Stimulated activated CD4-positive, alpha-beta T cell treated with anti-CD3 and anti-CD28 coated beads, Interleukin-2, amount 100 ng/mL, for 48 hours (primary cell): Measurements from ENCODE around the gene RINT1.
"Not testable (repeated sequence)": the region's sequence is repeated elsewhere in the genome, so short reads cannot be mapped to it uniquely, and the experiment has no call there.

Experiments used
- DNase-seq, 2 donors: peaks; one replicate each; pipeline ENCODE4 v3.0.0-alpha.2; 2020

RINT1 gene

DNA sequence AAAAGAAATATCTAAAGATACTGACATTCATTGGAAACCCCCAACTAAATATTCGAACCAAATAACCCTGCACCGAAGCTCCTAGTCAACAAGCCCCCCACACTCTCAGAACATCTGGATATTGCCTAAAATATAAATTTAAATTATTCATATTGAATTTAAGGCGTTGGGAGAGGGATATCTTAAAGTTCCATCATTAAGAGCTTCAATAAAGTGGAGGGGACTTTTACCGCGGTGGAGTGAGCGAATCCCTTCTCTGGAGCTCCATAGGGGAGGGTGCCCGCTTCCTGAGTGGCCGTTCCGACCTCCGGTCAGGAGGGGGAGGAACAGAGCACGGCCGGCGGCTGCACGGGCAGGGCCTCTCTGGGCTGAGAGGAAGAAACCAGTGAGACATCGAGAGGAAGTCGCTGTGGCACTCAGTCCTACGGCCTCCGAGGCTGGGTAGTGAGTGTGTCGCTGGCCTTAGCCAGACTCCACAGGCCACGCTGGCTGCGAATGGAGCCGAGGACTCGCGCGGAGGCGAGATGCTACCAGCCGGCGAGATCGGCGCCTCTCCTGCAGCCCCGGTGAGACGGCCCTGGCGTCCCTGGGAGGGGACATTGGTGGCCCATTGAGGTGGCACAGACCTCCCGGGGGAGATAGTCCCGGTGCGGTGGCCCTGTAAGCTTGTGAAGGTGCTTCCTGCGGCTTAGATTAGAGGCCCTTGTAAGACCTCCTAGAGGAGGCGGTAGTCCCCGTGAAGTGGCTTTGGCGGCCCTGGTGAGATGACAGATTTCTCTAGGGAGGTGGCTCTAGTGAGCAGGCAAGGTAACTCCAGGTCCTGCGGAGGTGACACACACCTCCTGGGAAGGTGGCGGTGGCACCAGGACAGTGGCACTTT, at the start of gene RINT1:
Gene RINT1, plus strand, starts transcription at position 410 of the 880 bp plus-strand sequence. Its CDS starts 115 bp downstream, at position 525.
- DNase-seq, result peak; percentile 90 to 91

- DNase-seq, result no peak
Measured at GRCh38 chr7:105487579-105488571, 44.1 kb upstream of the RINT1 start.

DNA sequence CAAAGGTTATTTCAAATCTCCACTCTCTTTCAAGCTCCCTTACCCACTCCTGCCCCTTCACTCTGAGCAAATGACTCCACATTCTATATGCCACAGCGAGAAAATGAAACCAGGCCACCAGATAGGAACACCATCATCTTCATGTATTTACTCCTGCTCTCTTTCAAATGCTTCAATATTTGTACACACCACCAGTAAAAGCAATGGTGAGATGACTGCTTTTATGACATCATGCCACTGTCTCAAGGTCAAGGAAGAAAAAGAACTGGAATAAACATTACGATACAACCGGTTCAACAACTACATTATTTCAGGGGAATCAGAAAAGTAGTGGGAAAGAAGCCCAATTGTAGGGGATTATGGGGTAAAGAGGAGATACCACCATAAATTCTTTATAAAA, 42.6 kb upstream of the RINT1 start:
- DNase-seq, result no peak

- DNase-seq, result no peak
Measured at GRCh38 chr7:105493196-105493922, 38.6 kb upstream of the RINT1 start.

- DNase-seq, result no peak
Measured at GRCh38 chr7:105493923-105494315, 38.1 kb upstream of the RINT1 start.

DNA sequence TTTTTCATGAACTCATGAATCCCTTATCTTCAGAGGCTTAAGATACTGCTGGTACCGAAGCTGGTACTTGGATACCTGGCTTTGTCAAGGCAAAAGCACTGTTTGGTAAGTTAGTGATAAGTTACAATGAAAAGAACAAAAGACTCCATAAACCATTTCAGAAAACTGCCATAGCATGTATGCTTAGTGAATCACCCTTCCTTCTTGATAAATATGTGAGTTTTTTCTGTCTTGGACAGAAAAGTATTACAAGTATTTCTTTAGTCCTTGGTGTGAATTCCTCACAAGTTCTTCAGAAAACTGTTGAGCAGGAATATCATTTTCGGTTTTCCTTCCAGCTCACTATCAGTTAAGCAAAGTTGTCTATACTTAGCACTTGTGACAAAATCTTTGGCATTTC, 35.5 kb upstream of the RINT1 start:
- DNase-seq, result no peak

- DNase-seq, result no peak
Measured at GRCh38 chr7:105497016-105497415, 35.0 kb upstream of the RINT1 start.

DNA sequence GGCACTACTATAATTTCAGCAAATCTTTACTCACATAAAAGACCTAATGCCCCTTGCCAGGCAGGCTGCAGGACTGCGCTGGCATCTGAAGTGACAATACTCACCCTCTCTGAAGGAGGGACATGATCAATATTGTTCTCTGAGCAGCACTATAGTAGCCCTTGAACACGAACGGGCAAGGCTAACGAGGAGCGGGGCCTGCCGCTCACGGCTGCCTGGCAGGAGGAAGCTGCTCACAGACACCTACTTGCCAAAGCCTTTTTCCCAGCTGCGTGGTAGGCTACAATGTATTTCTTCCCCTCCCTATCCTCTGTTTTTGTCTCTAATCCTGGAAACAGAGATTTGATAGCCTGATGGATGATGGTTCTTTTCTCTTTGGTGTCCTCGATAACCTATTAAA, 29.8 kb upstream of the RINT1 start:
- DNase-seq, result no peak

- no peak for DNase-seq
Measured at GRCh38 chr7:105512415-105512814, 19.6 kb upstream of the RINT1 start.

DNA sequence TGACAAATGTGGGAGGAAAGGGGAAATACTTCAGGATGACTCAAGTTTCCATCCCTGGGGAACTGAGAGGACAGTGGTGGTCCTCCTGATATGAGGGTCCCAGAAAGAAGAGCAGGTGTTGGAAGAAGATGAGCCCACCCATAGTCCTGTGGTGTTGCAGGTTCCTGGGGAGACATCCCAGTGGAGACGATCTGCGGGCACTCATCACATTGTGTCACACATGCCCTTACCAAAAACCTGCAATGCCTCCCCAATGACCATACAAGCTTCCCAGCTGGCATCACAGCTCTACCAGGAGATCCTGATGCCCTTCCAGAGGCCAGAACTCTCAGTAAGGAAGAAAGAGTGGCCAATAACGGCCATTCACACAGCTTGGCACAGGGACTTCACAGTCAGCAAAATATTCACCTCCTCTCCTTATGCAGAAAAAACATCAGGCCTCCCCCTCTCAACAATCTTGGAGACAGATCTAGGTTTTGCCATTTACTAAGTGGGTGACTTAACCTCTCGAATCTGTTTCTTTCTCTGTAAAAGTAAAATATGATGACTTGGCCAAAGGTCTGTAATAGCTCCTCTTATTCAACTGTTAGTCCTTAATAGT, 19.0 kb upstream of the RINT1 start:
- no peak for DNase-seq

DNA sequence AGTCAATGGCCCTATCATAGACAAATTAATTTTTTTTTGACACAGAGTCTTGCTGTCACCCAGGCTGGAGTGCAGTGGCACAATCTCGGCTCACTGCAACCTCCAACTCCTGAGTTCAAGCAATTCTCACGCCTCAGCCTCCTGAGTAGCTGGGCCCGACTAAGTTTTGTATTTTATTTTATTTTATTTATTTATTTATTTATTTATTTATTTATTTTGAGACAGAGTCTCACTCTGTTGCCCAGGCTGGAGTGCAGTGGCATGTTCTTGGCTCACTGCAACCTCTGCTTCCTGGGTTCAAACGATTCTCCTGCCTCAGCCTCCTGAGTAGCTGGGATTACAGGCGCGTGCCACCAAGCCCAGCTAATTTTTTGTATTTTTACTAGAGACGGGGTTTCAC, 16.4 kb upstream of the RINT1 start:
- DNase-seq, result not testable (repeated sequence)

DNA sequence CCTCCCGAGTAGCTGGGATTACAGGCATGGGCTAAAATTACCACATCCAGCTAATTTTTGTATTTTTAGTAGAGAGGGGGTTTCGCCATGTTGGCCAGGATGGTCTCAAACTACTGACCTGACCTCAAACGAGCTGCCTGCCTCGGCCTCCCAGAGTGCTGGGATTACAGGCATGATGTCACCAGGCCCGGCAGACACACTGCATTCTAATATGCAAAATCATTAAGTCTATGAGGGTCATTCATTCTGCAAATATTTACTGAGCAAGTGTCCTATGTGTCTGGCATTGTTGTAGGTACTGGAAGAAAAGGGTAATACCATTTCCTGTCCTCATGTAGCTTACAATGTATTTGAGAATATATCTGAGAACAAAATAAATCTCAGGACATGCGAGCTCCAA, 12.6 kb upstream of the RINT1 start:
- DNase-seq, result no peak

GRCh38 chr7:105520620-105521019, 11.4 kb upstream of the RINT1 start:
- not testable (repeated sequence) for DNase-seq

DNA sequence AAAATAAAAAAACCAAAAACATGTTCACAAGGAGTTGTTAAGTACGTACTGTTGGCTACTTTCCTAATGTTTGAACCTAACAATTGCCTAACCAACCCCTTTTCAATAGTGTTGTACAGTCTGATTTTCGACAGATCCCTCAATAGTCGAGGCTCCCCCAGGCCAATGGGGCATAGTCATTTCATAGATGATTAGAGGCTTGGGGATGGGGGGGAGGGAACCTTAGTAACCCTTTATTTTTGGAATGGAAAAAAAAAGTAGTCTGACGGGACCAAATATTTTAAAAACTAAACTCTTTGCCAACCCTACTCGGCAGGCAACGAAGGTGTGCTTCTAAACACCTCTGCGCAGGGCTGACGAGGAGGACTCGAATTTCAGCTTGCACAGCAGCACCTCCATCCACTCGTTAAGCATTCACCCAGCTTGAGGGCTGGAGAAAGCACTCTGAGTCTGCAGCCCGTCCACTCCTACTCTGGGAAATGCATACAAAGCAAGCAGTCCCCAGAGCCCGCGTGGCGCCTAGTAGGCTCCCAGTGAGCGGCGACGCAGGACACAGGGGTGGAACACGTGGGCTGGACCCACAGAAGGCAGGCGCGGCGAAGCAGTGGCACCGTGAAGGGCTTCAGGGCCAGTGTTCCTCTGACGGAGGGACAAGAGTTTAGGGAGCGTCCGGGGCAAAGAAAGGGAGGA, 10.8 kb upstream of the RINT1 start:
- DNase-seq, result peak; percentile 42 to 45

GRCh38 chr7:105521717-105522463, 10.1 kb upstream of the RINT1 start, which contains the start of gene PUS7:
Gene PUS7, minus strand, starts transcription at chr7:105522271. Its CDS starts 13,759 bp downstream, at chr7:105508512.
- DNase-seq, result peak; percentile 78 to 83

GRCh38 chr7:105524423-105524822, 7.6 kb upstream of the RINT1 start:
- DNase-seq, result not testable (repeated sequence)

DNA sequence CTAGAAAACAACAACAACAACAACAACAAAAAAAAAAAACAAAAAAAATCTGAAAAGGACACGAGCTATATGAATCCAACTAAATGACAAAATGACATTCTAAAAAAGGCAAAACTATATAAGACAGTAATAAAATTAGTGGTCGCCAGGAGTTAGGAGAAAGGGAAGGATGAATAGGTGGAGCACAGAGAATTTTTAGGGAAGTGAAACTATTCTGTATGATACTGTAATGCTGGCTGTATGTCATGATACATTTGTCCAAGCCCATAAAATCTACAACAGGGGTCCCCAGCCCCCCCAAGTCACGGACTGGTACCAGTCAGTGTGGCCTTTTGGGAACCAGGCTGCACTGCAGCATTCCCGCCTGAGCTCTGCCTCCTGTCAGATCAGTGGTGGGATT, 7.2 kb upstream of the RINT1 start:
- DNase-seq, result no peak

- DNase-seq, result not testable (repeated sequence)
Measured at GRCh38 chr7:105527737-105528136, 4.3 kb upstream of the RINT1 start.

DNA sequence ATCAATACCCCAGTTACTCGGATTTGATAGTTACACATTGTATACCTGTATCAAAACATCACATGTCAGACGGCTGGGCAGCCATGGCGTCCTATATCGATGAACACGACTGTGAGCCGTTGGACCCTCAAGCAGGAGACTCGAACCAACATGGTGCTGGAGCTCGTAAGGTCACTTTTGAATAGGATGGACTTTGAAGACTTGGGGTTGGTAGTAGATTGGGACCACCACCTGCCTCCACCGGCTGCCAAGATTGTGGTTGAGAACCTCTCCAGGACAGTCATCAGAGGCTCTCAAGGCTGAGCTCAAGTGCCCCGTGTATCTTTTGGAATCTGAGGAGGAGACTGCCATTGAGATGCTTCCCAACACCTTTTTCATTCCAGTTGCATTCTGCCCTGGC, 1.9 kb upstream of the RINT1 start:
- no peak for DNase-seq

DNA sequence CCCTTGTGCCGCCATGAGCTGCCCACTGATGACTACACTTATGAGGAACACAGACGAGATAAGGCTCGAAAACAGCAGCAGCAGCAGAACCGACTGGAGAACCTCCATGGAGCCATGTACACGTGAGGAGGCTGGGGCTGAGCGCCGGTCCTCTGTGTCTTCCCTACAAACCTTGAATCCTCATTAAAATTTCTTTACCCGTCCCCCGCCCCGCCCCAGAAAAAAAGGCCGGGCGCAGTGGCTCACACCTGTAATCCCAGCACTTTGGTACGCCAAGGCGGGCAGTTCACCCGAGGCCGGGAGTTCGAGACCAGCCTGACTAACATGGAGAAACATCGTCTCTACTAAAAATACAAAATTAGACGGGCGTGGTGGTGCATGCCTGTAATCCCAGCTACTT, 1.5 kb upstream of the RINT1 start:
- no peak for DNase-seq
